Activated CD8-positive, alpha-beta T cell treated with anti-CD3 and anti-CD28 coated beads for 36 hours (primary cell): ENCODE results near the gene JAG2. TPM values are rescaled to one million over a fixed set of nuclear protein-coding genes. Genes with fewer than 3 reads are reported as not detected.

Source experiments
- ATAC-seq: fragments of 200-7000 bp; cut with Tn5 transposase; one replicate; pipeline ENCODE4 v1.10.0; 2021; ENCODE audit warnings: mild to moderate bottlenecking, moderate library complexity
- CTCF ChIA-PET: fragments of 350-600 bp; sonication (Branson Sonifier 250); formaldehyde crosslinking; loops from one replicate; lab custom pipeline; 2021; ENCODE audit warnings: antibody characterized with exemption; lab: Charles Lee
- POLR2A ChIA-PET: fragments of 350-600 bp; sonication (Branson Sonifier 250); formaldehyde crosslinking; loops from one replicate; lab custom pipeline; 2021; ENCODE audit warnings: antibody characterized with exemption; lab: Charles Lee
- DNase-seq: peaks from one replicate; pipeline ENCODE4 v3.0.0-alpha.2; 2020
- H3K27ac Mint-ChIP-seq: one replicate; pipeline ENCODE4 v1.8.0; 2021; ENCODE audit warnings: mild to moderate bottlenecking, mixed read lengths
- H3K27me3 Mint-ChIP-seq: one replicate; pipeline ENCODE4 v1.8.0; 2021; ENCODE audit warnings: mixed read lengths
- H3K36me3 Mint-ChIP-seq: one replicate; pipeline ENCODE4 v1.8.0; 2021; ENCODE audit warnings: low read depth, mixed read lengths
- H3K4me1 Mint-ChIP-seq: one replicate; pipeline ENCODE4 v1.8.0; 2021; ENCODE audit warnings: low read depth, mixed read lengths
- H3K4me3 Mint-ChIP-seq: one replicate; pipeline ENCODE4 v1.8.0; 2021; ENCODE audit warnings: mild to moderate bottlenecking, moderate library complexity, mixed read lengths
- H3K9me3 Mint-ChIP-seq: one replicate; pipeline ENCODE4 v1.8.0; 2021; ENCODE audit warnings: mixed read lengths
- intact Hi-C: fragments of 100-400 bp; cut with micrococcal nuclease; formaldehyde crosslinking; loops from one replicate; pipeline ENCODE4 v1.10.0; 2022
- total RNA-seq, 2 experiments: library from RNA; stranded (reverse); gene quantifications; one replicate each; pipeline ENCODE4 v1.2.3, GENCODE V29; 2021
- TF ChIP-seq, protein P1 (sequence below): fragments of 200-600 bp; IDR thresholded peaks from one replicate; pipeline ENCODE4 v1.8.0; 2022; ENCODE audit warnings: antibody characterized with exemption, mild to moderate bottlenecking

Gene JAG2
- total RNA-seq, 2 experiments from 2014 or later, result 3.6 to 4.1 TPM

DNA sequence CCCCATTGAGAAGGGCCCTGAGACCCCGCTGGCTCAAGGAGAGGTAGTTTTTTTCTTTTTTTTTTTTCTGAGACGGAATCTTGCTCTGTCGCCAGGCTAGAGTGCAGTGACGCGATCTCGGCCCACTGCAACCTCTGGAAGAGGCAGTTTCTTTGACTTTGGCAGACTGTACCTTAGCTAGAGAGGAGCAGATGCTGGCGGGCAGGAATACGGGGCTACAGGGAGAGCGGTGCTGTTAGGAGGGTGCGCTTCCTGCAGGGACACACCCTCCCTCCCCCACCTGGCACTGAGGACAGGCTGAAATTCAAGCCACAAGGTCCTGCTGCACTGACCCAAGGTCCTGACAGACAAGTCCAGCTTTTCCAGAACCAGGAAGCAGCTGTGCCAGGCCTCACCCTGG, 44.8 kb upstream of the JAG2 start:
- Mint-ChIP-seq H3K4me3 (no peak overlapping the region), H3K4me1 (no peaks in the 10 kb centered on the region), H3K9me3 (no peaks in the 10 kb centered on the region), H3K27me3 (no peaks in the 10 kb centered on the region), H3K27ac (no peak overlapping the region), H3K36me3 (no peaks in the 10 kb centered on the region)
- DNase-seq (no peak), ATAC-seq (no peak)
- POLR2A ChIA-PET, result no interaction called here
- TF ChIP-seq, protein P1, sequence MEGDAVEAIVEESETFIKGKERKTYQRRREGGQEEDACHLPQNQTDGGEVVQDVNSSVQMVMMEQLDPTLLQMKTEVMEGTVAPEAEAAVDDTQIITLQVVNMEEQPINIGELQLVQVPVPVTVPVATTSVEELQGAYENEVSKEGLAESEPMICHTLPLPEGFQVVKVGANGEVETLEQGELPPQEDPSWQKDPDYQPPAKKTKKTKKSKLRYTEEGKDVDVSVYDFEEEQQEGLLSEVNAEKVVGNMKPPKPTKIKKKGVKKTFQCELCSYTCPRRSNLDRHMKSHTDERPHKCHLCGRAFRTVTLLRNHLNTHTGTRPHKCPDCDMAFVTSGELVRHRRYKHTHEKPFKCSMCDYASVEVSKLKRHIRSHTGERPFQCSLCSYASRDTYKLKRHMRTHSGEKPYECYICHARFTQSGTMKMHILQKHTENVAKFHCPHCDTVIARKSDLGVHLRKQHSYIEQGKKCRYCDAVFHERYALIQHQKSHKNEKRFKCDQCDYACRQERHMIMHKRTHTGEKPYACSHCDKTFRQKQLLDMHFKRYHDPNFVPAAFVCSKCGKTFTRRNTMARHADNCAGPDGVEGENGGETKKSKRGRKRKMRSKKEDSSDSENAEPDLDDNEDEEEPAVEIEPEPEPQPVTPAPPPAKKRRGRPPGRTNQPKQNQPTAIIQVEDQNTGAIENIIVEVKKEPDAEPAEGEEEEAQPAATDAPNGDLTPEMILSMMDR, result no peak
- CTCF ChIA-PET, result interaction anchor here (1.9 kb wide), 1 partner anchor 9 kb away, joined by 8 read pairs; no protein-coding TSS in a partner anchor
- intact Hi-C loops, result no loop called here

DNA sequence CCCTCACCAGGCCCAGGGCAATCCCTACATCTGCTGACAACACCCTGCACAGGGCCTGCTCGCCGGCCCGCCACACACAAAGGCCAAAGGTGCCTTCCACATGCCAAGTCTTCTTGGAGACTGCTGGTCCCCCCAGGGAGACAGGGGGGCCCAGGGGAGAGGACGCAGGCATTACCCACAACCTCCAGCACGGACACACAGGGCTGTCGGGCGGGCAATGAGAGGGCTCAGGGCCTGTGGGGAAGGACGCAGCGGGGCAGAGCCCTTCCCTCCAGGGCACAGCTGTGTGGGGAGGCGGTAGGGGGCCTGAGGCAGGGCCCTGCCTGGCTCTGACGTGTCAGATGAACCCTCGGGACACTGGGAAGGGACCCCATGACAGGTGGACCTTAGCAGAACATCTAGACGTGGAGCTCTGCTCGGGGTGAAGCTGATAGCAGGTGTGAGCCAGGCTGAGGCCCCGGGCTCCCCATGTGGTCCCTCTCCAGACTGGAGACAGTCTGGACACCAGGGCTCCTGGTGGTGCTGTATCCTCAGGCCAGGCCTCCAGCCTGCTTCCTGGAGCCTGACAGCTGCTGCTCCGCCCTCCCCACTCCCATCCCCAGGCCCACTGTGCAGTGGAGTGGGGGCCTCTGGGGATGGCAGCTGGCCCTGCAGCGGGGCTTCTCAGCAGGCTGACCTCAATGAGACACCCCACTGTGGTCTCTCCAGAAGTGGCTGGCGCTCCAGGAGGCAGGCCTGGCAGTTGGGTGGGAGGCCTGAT, 44.1 kb upstream of the JAG2 start:
- H3K9me3 Mint-ChIP-seq, result no peaks in the 10 kb centered on the region
- TF ChIP-seq, protein P1, result no peak
- DNase-seq (no peak), ATAC-seq (no peak)
- H3K27ac Mint-ChIP-seq, result no peak overlapping the region
- H3K4me1 Mint-ChIP-seq, result no peaks in the 10 kb centered on the region
- H3K27me3 Mint-ChIP-seq, result no peaks in the 10 kb centered on the region
- no peaks in the 10 kb centered on the region for H3K36me3 Mint-ChIP-seq
- no peak overlapping the region for H3K4me3 Mint-ChIP-seq
- ChIA-PET CTCF (interaction anchor here (1.9 kb wide), 1 partner anchor 9 kb away, joined by 8 read pairs; no protein-coding TSS in a partner anchor), POLR2A (no interaction called here)
- intact Hi-C loops, result no loop called here

DNA sequence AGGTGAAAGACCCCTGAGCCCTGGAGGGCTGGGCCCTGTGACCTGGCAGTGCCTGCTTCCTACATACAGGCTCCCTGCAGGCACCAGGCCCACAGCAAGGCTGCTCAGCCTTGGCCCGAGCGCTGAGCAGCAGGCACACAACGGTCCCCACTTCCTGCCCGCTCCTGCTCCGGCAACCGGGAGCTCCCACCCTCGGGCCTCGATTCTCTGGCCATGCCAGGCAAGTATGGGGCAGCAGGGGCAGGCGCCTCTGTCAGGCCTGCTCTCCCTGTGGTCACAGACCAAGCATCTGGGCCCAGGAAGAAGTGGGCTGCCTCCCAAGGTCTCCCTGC, 43.1 kb upstream of the JAG2 start:
- H3K27me3 Mint-ChIP-seq, result no peaks in the 10 kb centered on the region
- TF ChIP-seq, protein P1, result no peak
- no peak for DNase-seq

GRCh38 chr14:105211086-105211757, 42.6 kb upstream of the JAG2 start:
- Mint-ChIP-seq H3K9me3 (no peaks in the 10 kb centered on the region), H3K4me3 (no peak overlapping the region), H3K36me3 (no peaks in the 10 kb centered on the region), H3K27me3 (no peaks in the 10 kb centered on the region), H3K4me1 (no peaks in the 10 kb centered on the region), H3K27ac (no peak overlapping the region)
- DNase-seq (no peak), ATAC-seq (no peak)
- CTCF ChIA-PET, result no interaction called here
- TF ChIP-seq, protein P1, result no peak
- intact Hi-C loops, result no loop called here
- POLR2A ChIA-PET, result no interaction called here

More for the DNA sequence above, 43.1 kb upstream of the JAG2 start:
- Mint-ChIP-seq H3K9me3 (no peaks in the 10 kb centered on the region), H3K4me1 (no peaks in the 10 kb centered on the region), H3K27ac (no peak overlapping the region), H3K4me3 (no peak overlapping the region), H3K36me3 (no peaks in the 10 kb centered on the region)
- ChIA-PET POLR2A (no interaction called here), CTCF (no interaction called here)
- ATAC-seq, result no peak
- intact Hi-C loops, result no loop called here
